Ovary (tissue), 9 donors: ENCODE data around the gene RHBDF2. TPM values are rescaled to one million over a fixed set of nuclear protein-coding genes. Genes with fewer than 3 reads are reported as not detected.

Experiments
- DNase-seq, 5 donors: peaks; one replicate each; pipeline ENCODE4 v3.0.0-alpha.2; 2019 to 2020
- H3K27ac ChIP-seq, 2 donors: fragments of 200-600 bp; one replicate each; pipeline versions ENCODE4 v1.5.1 to v1.8.0; 2019 to 2022
- H3K27me3 ChIP-seq: fragments of 200-600 bp; one replicate; pipeline ENCODE4 v1.8.0; 2022
- H3K36me3 ChIP-seq: fragments of 200-600 bp; sonication (generic); one replicate; pipeline ENCODE4 v1.5.1; 2019
- H3K4me1 ChIP-seq: one replicate; pipeline ENCODE4 v1.8.1; 2013; ENCODE audit warnings: mild to moderate bottlenecking, moderate library complexity; ENCODE audit not compliant: insufficient read depth
- H3K4me3 ChIP-seq: fragments of 200-600 bp; sonication (generic); one replicate; pipeline ENCODE4 v1.5.1; 2017
- H3K9me3 ChIP-seq, 2 donors: fragments of 200-600 bp in 1 of 2; sonication (generic) in 1 of 2; one replicate each; pipeline versions ENCODE4 v1.5.1 to v1.8.1; 2013 to 2019; ENCODE audit warnings: mild to moderate bottlenecking in 1 of 2, moderate library complexity in 1 of 2
- CTCF ChIP-seq, 3 donors: fragments of 450-650 bp in 2 of 3; fragments of 200-600 bp in 1 of 3; IDR thresholded peaks; one replicate each; pipeline versions ENCODE4 v1.5.1 to v1.8.0; 2016 to 2022; ENCODE audit warnings: antibody characterized with exemption in 3 of 3, mild to moderate bottlenecking in 1 of 3
- EP300 ChIP-seq: sonication (generic); formaldehyde crosslinking; IDR thresholded peaks from one replicate; pipeline ENCODE4 v1.6.1; 2017; ENCODE audit warnings: antibody characterized with exemption
- POLR2A ChIP-seq: fragments of 450-650 bp; IDR thresholded peaks from one replicate; pipeline ENCODE4 v1.6.1; 2017; ENCODE audit warnings: antibody characterized with exemption, mild to moderate bottlenecking, moderate library complexity
- WGBS, 3 donors: extraction: QIAGEN DNeasy Blood & Tissue Kit in 1 of 3; methylation state at CpG; one replicate each; pipeline versions ENCODE4 v1.1.5 to v1.1.7; 2013 to 2017; 5-methylcytosine and 5-hydroxymethylcytosine counted together
- intact Hi-C, 4 donors: fragments of 100-400 bp; cut with DNase I; formaldehyde crosslinking; loops; one replicate each; pipeline versions ENCODE4 v1.11.0 to v1.15.1; 2022 to 2023
- polyA plus RNA-seq, 2 donors: library from polyadenylated mRNA; stranded (reverse); fragments of 200-250 nt in 1 of 2; fragments of 350-450 nt in 1 of 2; fragmentation: Illumina TruSeq in 1 of 2; extraction: RNeasy Lipid Tissue Mini Kit (QIAGEN cat#74804) in 1 of 2; gene quantifications; one replicate each; pipeline ENCODE4 v1.2.3, GENCODE V29; 2013 to 2014
- total RNA-seq, 7 donors: library from RNA; depleted of rRNA in 2 of 7; stranded (reverse); fragments of >200 nt in 2 of 7; fragmentation: NEBNext Ultra II Directional in 3 of 7; extraction: Animal tissue kit (Norgen Biotek cat#: 25700) in 3 of 7; gene quantifications; one replicate each; pipeline versions ENCODE4 v1.1.0 to v1.2.4, GENCODE V29; 2016 to 2023
- donor health status: DM: no; HTN: no; CAD: no; lungs with moderate emphysema.
- donor health status: DM: no; HTN: no; CAD: no.
- donor health status: Bipolar disorder and iron deficiency.
- donor health status: DM: yes; HTN: yes; CAD: no.
- donor health status: DM: no; HTN: no; CAD: no.
- donor health status: DM: yes; HTN: yes; CAD: no.

The RHBDF2 gene
- total and polyA plus RNA-seq, 9 donors: 3.3 to 39.9 (median 19.5) TPM

- no peaks in the 10 kb centered on the region for H3K27me3 ChIP-seq
- intact Hi-C loops: loop anchor here in 1 of 4 donors (5.0 kb wide), 1 partner anchor 36 kb away; no protein-coding TSS in a partner anchor
- no peak overlapping the region for H3K27ac ChIP-seq
- H3K9me3 ChIP-seq: no peaks in the 10 kb centered on the region
- H3K4me3 ChIP-seq: no peak overlapping the region
- H3K4me1 ChIP-seq: peaks cover 4% of the 10 kb centered on the region
- no peak for DNase-seq
- no peak for TF ChIP-seq POLR2A
- WGBS, 3 donors: 62 to 82% (median 78%) methylated on average over 7 of the region's 7 CpGs
- H3K36me3 ChIP-seq: no peaks in the 10 kb centered on the region
Measured at GRCh38 chr17:76447931-76448652, 53.1 kb downstream of the RHBDF2 start.

GRCh38 chr17:76446449-76447231 lies 54.6 kb downstream of the RHBDF2 start:
- DNase-seq: peak in 2 of 5 donors; percentile 32 to 34
- Histone ChIP-seq H3K27ac (no peak overlapping the region), H3K4me1 (peaks cover 4% of the 10 kb centered on the region)

GRCh38 chr17:76445697-76446448 lies 55.4 kb downstream of the RHBDF2 start:
- Histone ChIP-seq H3K27me3 (no peaks in the 10 kb centered on the region), H3K4me1 (peaks cover 1% of the 10 kb centered on the region), H3K9me3 (no peaks in the 10 kb centered on the region), H3K4me3 (no peak overlapping the region), H3K36me3 (no peaks in the 10 kb centered on the region), H3K27ac (no peak overlapping the region)
- DNase-seq: no peak
- WGBS, 3 donors: 75 to 77% (median 76%) methylated on average over 10 of the region's 10 CpGs
- intact Hi-C loops: loop anchor here in 1 of 4 donors (5.0 kb wide), 1 partner anchor 34 kb away; no protein-coding TSS in a partner anchor
- TF ChIP-seq EP300: no peak
- TF ChIP-seq POLR2A: no peak
- TF ChIP-seq CTCF (IDR thresholded peaks at IDR 0.05): no peak

More at GRCh38 chr17:76446449-76447231, 54.6 kb downstream of the RHBDF2 start:
- no peaks in the 10 kb centered on the region for H3K36me3 ChIP-seq
- intact Hi-C loops: loop anchor here in 1 of 4 donors (5.0 kb wide), 1 partner anchor 34 kb away; no protein-coding TSS in a partner anchor
- TF ChIP-seq POLR2A: no peak
- TF ChIP-seq CTCF (IDR thresholded peaks at IDR 0.05): no peak
- TF ChIP-seq EP300: no peak
- 59 to 67% (median 61%) methylated on average over 9 of the region's 9 CpGs for WGBS, 3 donors
- no peaks in the 10 kb centered on the region for H3K9me3 ChIP-seq
- H3K27me3 ChIP-seq: no peaks in the 10 kb centered on the region
- H3K4me3 ChIP-seq: no peak overlapping the region

GRCh38 chr17:76444518-76445311 lies 56.5 kb downstream of the RHBDF2 start:
- Histone ChIP-seq H3K36me3 (no peaks in the 10 kb centered on the region), H3K27ac (no peak overlapping the region), H3K4me1 (peaks cover 1% of the 10 kb centered on the region), H3K27me3 (no peaks in the 10 kb centered on the region), H3K4me3 (no peak overlapping the region), H3K9me3 (no peaks in the 10 kb centered on the region)
- intact Hi-C loops: loop anchor here in 1 of 4 donors (5.0 kb wide), 1 partner anchor 32 kb away; no protein-coding TSS in a partner anchor
- 79 to 87% (median 85%) methylated on average over 9 of the region's 9 CpGs for WGBS, 3 donors
- no peak for DNase-seq
- no peak for TF ChIP-seq EP300
